ENCODE data around the gene TMEM223.
"Not testable (repeated sequence)": the region's sequence is repeated elsewhere in the genome, so short reads cannot be mapped to it uniquely, and the experiment has no call there.

The TMEM223 gene

DNA sequence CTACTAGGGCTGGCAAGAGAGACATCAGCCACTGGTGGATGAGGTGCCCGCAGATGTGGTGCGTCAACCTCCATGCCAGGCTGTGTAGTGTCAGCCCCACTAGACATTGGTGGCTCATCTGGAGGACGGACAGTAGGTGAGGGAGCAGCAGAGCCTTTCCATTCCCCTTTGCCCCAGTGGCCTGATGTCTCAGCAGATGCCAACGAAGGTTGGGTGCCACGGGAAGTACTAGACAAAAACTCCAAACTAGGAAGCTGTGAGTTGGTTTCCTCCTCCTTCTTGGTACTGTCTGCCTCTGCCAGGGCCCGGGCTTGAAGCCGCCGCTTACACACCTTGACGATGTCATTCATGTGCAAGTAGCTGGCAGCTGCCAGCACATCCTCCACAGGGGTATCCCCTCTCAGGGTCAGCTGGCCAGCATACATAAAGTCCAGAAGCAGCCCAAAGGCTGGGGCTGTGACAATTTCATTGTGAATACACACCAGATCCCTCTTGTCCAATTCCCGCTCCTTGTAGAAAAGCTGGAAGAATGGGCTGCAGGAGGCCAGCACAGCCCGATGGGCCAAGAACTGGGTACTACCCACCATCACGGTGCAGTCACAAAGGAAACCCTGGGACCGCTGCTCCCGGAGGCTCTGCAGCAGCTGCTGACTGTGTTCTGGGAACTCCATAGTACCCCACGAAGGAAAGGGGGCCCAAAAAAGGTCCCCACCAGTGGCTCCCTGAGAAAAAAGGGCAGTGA, 38.6 kb downstream of the TMEM223 start:
- no peak for DNase-seq (ENCODE audit: low spot score)
- Histone ChIP-seq H3K4me3 (peak overlapping the region; percentile 92), H3K27ac (peak overlapping the region; percentile 91 to 99)
- TF ChIP-seq, protein P1, sequence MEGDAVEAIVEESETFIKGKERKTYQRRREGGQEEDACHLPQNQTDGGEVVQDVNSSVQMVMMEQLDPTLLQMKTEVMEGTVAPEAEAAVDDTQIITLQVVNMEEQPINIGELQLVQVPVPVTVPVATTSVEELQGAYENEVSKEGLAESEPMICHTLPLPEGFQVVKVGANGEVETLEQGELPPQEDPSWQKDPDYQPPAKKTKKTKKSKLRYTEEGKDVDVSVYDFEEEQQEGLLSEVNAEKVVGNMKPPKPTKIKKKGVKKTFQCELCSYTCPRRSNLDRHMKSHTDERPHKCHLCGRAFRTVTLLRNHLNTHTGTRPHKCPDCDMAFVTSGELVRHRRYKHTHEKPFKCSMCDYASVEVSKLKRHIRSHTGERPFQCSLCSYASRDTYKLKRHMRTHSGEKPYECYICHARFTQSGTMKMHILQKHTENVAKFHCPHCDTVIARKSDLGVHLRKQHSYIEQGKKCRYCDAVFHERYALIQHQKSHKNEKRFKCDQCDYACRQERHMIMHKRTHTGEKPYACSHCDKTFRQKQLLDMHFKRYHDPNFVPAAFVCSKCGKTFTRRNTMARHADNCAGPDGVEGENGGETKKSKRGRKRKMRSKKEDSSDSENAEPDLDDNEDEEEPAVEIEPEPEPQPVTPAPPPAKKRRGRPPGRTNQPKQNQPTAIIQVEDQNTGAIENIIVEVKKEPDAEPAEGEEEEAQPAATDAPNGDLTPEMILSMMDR (IDR thresholded peaks at IDR 0.05), result no peak

DNA sequence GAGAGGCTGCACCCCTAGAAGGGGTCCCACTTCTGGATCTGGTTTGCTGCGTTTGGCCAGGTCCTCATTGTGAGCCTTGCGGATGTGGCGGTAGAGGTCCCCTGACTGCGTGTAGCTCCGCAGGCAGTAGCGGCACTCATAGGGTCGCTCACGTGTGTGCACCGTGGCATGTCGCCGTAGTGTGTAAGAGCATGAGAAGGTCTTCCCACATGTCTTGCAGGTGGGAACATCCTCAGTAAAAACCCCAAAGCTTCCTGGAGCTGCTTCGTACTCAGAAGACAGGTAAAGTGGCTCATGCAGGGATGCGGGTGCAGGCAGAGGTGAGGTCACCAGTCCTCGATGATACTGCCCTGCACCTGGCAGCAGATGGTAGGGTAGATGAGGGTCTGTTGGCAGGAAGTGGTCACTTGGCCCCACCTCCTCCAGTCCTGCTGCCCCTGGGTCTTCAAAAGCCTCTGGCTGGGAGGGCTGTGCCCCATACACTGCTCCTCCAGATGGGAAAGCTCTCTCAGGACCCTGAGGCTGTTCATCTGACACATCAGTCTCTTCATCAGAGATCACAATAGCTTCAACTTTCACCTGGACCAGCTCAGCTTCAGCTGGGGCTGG, 39.5 kb downstream of the TMEM223 start:
- no peak overlapping the region for H3K27ac ChIP-seq
- H3K4me3 ChIP-seq, result no peak overlapping the region
- TF ChIP-seq, protein P1 (IDR thresholded peaks at IDR 0.05), result no peak
- no peak for DNase-seq (ENCODE audit: low spot score)

DNA sequence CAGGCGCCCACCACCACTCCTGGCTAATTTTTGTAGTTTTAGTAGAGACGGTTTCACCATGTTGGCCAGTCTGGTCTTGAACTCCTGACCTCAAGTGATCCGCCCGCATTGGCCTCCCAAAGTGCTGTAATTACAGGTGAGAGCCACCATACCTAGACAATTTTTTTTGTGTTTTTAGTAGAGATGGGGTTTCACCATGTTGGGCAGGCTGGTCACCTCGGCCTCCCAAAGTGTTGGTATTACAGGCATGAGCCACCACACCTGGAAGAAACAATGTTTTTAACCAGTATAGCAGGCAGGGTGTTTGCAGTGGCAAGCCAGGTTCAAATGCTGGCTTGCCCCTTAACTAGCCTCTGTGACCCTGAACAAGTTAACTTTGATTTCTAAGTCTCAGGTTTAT, 41.9 kb downstream of the TMEM223 start:
- H3K4me3 ChIP-seq; H3K27ac ChIP-seq; DNase-seq (ENCODE audit: low spot score): not testable (repeated sequence)

DNA sequence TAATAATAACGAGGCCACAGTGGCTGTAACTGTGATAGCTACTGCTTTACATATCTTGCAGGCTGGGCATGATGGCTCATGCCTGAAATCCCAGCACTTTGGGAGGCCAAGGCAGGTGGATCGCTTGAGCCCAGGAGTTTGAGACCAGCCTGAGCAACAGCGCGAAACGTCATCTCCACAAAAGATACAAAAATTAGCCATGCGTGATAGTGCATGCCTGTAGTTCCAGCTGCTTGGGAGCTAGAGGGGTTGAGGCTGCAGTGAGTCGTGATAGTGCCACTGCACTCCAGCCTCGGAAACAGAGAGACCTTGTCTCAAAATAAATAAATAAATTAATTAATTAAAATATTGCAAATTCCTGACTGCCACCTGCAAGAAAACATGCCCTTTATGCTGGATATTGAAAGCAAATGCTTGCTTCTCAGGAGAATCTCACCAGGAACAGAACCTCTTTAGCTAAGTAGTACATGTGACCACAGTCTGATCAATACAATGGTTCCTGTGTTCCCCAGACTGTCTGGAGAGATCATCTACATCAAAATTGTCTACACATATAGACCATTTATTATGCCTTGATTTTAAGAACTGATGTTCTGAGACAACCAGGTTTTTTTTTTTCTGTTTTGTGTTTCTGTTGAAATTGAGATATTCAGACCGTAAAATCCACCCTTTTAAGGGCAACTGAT, 44.2 kb downstream of the TMEM223 start:
- no peak for DNase-seq (ENCODE audit: low spot score)
- Histone ChIP-seq H3K27ac (no peak overlapping the region), H3K4me3 (no peak overlapping the region)
- TF ChIP-seq, protein P1 (IDR thresholded peaks at IDR 0.05), result no peak
